GM13976 (cell line): ENCODE measurements around the gene ANXA1.
A peak's percentile ranks its signal among the peaks of the same experiment; 100 is the strongest.
"Not testable (repeated sequence)": the region's sequence is repeated elsewhere in the genome, so short reads cannot be mapped to it uniquely, and the experiment has no call there.

Experiments used
- DNase-seq: peaks from one replicate; pipeline ENCODE4 v3.0.0; 2012; ENCODE audit warnings: low spot score
- in situ Hi-C: fragments of 300-500 bp; cut with MboI; formaldehyde crosslinking; loops from one replicate; pipeline ENCODE4 v1.12.0; 2022; ENCODE audit warnings: low sequenced_read_pairs, mixed read lengths, inconsistent platforms; ENCODE audit not compliant: unreplicated experiment
- TF ChIP-seq, protein P1 (sequence below): IDR thresholded peaks from 2 replicates; pipeline ENCODE4 v1.5.1; 2012; ENCODE audit warnings: borderline replicate concordance, mild to moderate bottlenecking; ENCODE audit not compliant: insufficient read depth; ENCODE audit errors: extremely low read depth, missing control alignments, control extremely low read depth

Gene ANXA1

DNA sequence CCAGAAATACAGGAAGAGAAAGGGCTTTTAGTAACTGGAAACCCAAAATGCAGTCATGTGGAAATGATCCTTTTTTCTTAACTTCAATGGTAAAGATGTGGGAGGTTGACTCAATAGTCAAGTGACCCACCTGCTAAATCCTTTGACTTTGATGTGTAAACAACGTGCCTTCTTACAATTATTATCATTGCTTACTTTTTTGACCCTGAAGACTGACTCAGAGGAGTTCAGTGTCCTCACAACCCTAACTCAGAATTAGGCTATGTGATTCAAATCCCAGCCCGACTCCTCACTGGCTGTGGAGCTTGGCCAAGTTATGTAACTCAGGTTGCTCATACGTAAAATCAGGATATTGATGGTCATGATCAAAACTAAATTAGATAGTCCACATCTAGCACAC lies 27.9 kb downstream of the ANXA1 start:
- TF ChIP-seq, protein P1, sequence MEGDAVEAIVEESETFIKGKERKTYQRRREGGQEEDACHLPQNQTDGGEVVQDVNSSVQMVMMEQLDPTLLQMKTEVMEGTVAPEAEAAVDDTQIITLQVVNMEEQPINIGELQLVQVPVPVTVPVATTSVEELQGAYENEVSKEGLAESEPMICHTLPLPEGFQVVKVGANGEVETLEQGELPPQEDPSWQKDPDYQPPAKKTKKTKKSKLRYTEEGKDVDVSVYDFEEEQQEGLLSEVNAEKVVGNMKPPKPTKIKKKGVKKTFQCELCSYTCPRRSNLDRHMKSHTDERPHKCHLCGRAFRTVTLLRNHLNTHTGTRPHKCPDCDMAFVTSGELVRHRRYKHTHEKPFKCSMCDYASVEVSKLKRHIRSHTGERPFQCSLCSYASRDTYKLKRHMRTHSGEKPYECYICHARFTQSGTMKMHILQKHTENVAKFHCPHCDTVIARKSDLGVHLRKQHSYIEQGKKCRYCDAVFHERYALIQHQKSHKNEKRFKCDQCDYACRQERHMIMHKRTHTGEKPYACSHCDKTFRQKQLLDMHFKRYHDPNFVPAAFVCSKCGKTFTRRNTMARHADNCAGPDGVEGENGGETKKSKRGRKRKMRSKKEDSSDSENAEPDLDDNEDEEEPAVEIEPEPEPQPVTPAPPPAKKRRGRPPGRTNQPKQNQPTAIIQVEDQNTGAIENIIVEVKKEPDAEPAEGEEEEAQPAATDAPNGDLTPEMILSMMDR: no peak
- DNase-seq: peak; percentile 1
- in situ Hi-C loops: loop anchor here (5.0 kb wide), 1 partner anchor 72 kb away; no protein-coding TSS in a partner anchor

DNA sequence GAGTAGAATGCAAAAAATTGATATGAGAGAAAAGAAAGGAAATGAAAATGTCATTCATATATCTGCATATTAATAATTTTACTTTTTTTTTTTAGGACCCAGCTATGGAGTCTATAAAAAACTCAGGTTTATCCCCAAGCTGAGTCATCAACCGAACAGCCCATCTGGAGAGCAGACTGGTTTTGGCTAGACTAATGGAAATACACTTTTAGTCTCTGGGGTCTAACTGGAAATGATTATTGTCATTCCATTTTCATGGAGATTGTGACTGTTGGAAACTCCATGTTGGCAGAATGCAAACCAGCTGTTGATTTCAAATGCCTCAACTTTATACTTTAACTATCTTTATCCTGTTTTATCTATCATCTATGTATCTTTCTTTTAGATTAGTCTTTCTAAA lies 28.7 kb downstream of the ANXA1 start:
- DNase-seq: no peak
- TF ChIP-seq, protein P1: no peak
- in situ Hi-C loops: no loop called here

DNA sequence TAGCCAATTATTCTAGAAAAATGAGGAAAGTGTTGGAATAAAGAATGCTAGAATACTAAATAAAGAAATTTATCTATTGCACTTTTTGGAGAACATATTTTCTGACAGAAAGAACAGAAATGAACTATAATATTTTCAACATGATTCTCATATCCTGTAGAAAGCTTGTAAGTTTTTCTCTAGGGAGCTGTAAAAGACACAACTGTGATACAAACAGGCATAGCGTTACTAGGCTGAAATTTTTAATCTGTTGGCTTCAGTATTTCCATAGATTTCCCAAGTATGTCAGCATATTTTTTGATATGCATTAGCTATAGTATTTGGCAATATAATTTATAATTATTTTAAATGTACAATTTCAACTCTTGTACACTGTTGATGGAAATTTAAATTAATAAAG lies 31.3 kb downstream of the ANXA1 start:
- in situ Hi-C loops: no loop called here
- TF ChIP-seq, protein P1: no peak
- no peak for DNase-seq

DNA sequence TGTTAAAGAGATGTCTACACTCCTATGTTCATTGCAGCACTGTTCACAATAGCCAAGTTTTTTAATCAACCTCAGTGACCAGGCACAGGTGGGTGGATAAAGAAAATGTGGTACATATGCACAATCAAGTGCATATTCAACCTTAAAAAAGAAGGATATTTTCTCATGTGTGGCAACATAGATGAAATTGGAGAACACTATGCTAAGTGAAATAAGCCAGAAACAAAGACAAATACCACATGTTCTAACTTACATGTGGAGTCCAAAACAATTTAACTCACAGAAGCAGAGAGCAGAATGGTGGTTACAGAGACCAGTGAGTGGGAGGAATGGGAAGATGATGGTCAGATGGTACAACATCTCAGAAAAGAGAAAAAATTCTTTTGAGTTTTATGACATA lies 31.8 kb downstream of the ANXA1 start:
- TF ChIP-seq, protein P1: no peak
- DNase-seq: no peak
- in situ Hi-C loops: no loop called here

DNA sequence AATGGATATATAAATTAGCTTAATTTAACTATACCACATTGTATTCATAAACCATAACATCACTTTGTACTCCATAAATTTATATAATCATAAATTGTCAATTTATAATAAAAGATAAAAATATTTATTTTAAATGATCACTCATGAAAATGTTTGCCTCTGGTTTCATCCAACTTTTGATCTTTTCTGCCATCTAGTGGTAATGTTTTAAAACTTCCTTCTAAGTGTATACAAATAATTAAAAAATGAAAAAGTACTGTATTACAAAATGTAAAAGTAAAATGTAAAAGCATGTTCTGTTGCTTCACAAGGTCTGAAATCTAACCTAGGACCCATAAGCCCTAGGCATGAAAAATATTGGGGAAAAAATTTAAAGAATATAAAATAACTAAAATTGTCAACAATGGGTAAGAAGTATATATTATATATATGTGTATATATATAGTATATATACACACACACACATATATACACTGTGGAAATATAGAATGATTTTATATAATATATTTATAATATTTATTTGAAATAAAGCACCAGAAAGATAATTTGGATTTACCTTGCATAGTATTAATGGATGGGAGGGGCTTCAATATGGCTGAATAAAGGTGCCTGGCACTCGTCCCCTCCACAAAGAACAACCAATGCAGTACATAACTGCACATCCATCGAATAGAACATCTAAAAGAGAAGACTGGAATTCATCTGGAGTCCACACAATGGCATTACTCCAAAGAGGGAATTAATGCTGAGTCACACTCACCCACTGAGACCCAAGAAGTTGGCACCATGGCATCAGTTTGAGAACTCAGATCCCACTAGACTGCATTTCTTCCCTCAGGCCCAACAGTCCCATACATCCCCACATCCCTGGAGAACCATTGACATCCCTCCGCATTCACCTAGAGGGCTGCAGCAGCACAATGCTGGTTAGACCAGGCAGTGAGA lies 32.5 kb downstream of the ANXA1 start:
- in situ Hi-C loops: no loop called here
- peak; percentile 13 for DNase-seq

DNA sequence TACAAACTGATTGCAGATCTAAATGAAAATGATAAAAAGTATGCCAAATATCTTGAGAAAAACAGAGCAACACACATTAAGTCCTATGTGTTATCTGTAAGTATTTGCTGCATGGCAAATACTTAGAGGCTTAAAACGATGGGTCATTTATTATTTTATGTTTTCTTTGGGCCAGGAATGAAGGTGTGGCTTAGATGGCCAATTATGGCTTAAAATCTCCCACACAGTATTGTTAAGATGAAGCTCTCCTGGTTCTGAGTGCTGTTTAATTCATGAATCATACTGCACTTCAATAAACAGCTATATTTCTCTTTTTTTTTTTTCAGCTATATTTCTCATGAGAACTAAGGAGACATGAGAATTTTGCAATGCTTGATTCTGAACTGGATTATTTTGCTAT lies 39.4 kb downstream of the ANXA1 start:
- in situ Hi-C loops, DNase-seq: not testable (repeated sequence)

More for the DNA sequence above, 32.5 kb downstream of the ANXA1 start:
- TF ChIP-seq, protein P1: no peak

DNA sequence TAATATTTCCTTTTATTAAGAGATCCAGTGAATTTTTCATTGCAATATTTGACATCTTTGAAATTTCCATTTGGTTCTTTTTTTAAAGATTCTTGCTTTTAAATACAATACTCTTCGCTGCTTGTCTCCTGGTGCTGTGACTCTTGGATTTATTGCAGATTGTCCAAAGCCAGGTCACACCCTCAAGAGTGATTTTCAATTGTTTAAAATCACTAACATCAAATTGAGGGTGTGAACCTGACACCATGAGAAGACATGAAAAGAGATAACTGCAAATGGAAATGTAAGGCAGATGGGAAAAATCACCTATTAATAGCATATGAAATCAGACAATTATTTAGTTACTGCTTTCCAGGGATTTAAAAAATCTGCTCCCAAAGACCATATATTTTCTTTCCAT lies 42.6 kb downstream of the ANXA1 start:
- TF ChIP-seq, protein P1: no peak
- no peak for DNase-seq
- in situ Hi-C loops: no loop called here
